DND-41 (cell line): ENCODE measurements around the gene NUDT8.

Experiments used
- CTCF ChIP-seq: IDR thresholded peaks from 2 replicates; pipeline ENCODE4 v1.5.1; 2012; ENCODE audit warnings: borderline replicate concordance, low read length, moderate library complexity, mild to moderate bottlenecking; ENCODE audit not compliant: poor library complexity, severe bottlenecking; ENCODE audit errors: extremely low read depth
- EZH2 ChIP-seq: IDR thresholded peaks from 3 replicates; pipeline ENCODE4 v1.6.1; 2012; ENCODE audit warnings: borderline replicate concordance, low read depth, mild to moderate bottlenecking, moderate library complexity, low read length, inconsistent platforms; ENCODE audit not compliant: severe bottlenecking

DNA sequence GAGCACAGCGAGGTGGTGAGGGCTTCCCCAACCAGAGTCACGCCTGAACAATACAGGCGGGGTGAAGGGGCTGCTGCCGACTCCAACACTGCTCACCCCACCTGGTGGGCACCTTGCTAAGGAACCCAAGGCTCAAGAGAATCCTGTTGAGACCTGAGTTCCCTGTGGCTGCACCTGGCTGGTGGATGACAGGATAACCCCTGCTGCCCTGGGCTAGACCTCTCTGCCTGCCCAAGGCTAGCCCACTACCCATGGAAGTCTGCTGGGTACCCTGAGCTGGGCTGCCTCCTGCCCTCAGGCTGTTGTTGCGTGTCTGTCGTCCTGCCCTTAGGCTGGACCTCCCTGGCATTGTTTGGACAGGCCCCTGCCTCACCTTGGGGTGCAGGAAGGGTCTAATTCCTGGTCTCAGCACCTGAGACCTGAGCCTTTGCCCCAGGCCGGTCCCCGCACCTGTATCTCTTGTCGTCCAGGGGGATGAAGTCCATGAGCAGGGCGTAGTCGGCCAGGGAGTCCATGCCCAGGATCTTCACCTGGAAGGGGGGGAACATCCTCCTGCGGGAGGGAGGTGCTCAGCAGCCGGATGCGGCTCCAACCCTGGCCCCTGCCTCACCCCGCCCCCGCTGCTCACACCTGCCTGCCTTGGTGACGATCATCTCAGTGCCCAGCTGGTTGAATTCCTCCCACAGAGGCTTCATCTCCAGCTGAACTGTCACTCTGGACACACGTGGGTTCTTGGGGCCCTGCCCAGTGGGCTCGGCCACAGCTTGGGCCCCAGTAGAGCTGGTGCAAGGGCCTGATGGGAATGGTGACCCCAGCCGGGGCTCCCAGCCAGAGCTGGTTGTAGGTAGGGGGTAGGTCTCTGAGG lies 4.9 kb upstream of the NUDT8 start:
- no peak for TF ChIP-seq CTCF
- no peak for TF ChIP-seq EZH2
